Activated CD4-positive, alpha-beta T cell treated with anti-CD3 and anti-CD28 coated beads for 4 hours (primary cell): ENCODE measurements around the gene LRSAM1.

Source experiments
- DNase-seq, 2 donors: peaks; one replicate each; pipeline ENCODE4 v3.0.0-alpha.2; 2020

Gene LRSAM1

GRCh38 chr9:127519301-127520166 lies 68.2 kb downstream of the LRSAM1 start:
- DNase-seq: no peak

GRCh38 chr9:127520941-127521918 lies 69.9 kb downstream of the LRSAM1 start:
- no peak for DNase-seq

- no peak for DNase-seq
Measured at GRCh38 chr9:127521919-127522304, 70.6 kb downstream of the LRSAM1 start.

- DNase-seq: no peak
Measured at GRCh38 chr9:127522727-127523126, 71.4 kb downstream of the LRSAM1 start.

GRCh38 chr9:127523312-127523851 lies 72.1 kb downstream of the LRSAM1 start:
- DNase-seq: peak in 1 of 2 donors; percentile 22

GRCh38 chr9:127524373-127524772 lies 73.1 kb downstream of the LRSAM1 start:
- no peak for DNase-seq

GRCh38 chr9:127525401-127526188 lies 74.3 kb downstream of the LRSAM1 start:
- peak in 1 of 2 donors; percentile 25 for DNase-seq

GRCh38 chr9:127526655-127527559 lies 75.6 kb downstream of the LRSAM1 start:
- DNase-seq: no peak

- DNase-seq: no peak
Measured at GRCh38 chr9:127527560-127528268, 76.4 kb downstream of the LRSAM1 start.

GRCh38 chr9:127528422-127529251 lies 77.3 kb downstream of the LRSAM1 start:
- no peak for DNase-seq

GRCh38 chr9:127529671-127530070 lies 78.4 kb downstream of the LRSAM1 start:
- DNase-seq: no peak

GRCh38 chr9:127530206-127530941 lies 79.1 kb downstream of the LRSAM1 start:
- no peak for DNase-seq

- no peak for DNase-seq
Measured at GRCh38 chr9:127531676-127532075, 80.4 kb downstream of the LRSAM1 start.

- no peak for DNase-seq
Measured at GRCh38 chr9:127534250-127534906, 83.1 kb downstream of the LRSAM1 start.

GRCh38 chr9:127534931-127535330 lies 83.6 kb downstream of the LRSAM1 start:
- DNase-seq: no peak

- DNase-seq: no peak
Measured at GRCh38 chr9:127535396-127535795, 84.1 kb downstream of the LRSAM1 start.

GRCh38 chr9:127535834-127536233 lies 84.5 kb downstream of the LRSAM1 start:
- DNase-seq: no peak

GRCh38 chr9:127536499-127536898 lies 85.2 kb downstream of the LRSAM1 start:
- no peak for DNase-seq
